ENCODE results near the gene MMP20. TPM values are rescaled to one million over a fixed set of nuclear protein-coding genes. Genes with fewer than 3 reads are reported as not detected.

Gene MMP20
- polyA plus RNA-seq, 12 donors: not detected

Other genes starting within 250 kb of the MMP20 start
- gene TMEM123, start 172.6 kb downstream of the MMP20 start, polyA plus RNA-seq (ENCODE audit: insufficient read length in 12 of 12): 100 to 1,000 TPM in 11 of 12 donors, not detected in 1; 150 to 233 (median 194) TPM
- gene MMP7, start 94.6 kb downstream of the MMP20 start, polyA plus RNA-seq (ENCODE audit: insufficient read length in 12 of 12): not detected
- gene MMP27, start 80.4 kb upstream of the MMP20 start, polyA plus RNA-seq (ENCODE audit: insufficient read length in 12 of 12): 1 to 10 TPM in 2 of 12 donors, under 1 TPM in 4, not detected in 6; 0.08 to 2.5 (median 0.29) TPM
- gene MMP8, start 99.6 kb upstream of the MMP20 start, polyA plus RNA-seq (ENCODE audit: insufficient read length in 12 of 12): under 1 TPM in 6 of 12 donors, not detected in 6; 0.05 to 0.37 (median 0.16) TPM
- not detected for gene MMP10, start 155.3 kb upstream of the MMP20 start, polyA plus RNA-seq (ENCODE audit: insufficient read length in 12 of 12)
- gene MMP1, start 172.8 kb upstream of the MMP20 start, polyA plus RNA-seq (ENCODE audit: insufficient read length in 12 of 12): under 1 TPM in 9 of 12 donors, not detected in 3; 0.15 to 0.88 (median 0.46) TPM
- gene MMP3, start 218.3 kb upstream of the MMP20 start, polyA plus RNA-seq (ENCODE audit: insufficient read length in 12 of 12): under 1 TPM in 1 of 12 donors, not detected in 11; 0.08 TPM
- not detected for gene MMP12, start 249.7 kb upstream of the MMP20 start, polyA plus RNA-seq (ENCODE audit: insufficient read length in 12 of 12)